ENCODE results near the gene PAQR8.

Gene PAQR8

DNA sequence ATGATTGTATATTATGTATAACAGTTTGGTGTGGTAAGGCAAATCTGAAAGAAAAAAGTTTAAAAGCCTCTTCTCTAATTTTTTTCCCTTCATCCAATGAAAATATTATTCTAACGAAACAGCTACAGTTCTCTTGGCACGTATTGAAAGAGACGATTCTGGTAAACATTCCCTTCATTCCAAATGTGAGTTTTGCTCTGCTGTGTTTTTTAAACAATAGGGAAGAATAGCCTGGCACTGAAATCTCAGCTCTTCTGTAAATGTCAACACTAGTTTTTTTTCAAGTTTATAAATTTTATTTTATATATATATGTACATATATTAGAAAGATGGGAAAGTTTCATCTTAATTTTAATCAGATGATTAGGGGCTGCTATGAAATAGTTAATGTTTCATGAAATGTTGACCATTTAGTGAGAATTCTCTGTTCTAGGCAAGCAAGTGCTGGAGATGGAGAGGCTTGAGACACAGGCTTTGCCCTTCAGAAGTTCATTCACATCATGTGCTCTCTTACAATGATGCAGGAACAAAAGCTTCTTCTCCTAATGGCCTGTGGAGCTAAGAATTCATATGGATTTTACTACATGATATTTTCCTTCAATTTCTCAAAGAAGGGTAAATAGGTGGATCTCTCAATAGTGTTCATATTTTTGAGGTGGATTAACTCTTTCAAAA lies 4.1 kb downstream of the PAQR8 start:
- TF ChIP-seq RAD21 (IDR thresholded peaks at IDR 0.05; ENCODE audit: low read depth), result no peak
- no peak for TF ChIP-seq EP300 (IDR thresholded peaks at IDR 0.05; ENCODE audit: borderline replicate concordance)
- no peak for TF ChIP-seq TAF1 (IDR thresholded peaks at IDR 0.05; ENCODE audit: low read depth)
- TF ChIP-seq, protein P1, sequence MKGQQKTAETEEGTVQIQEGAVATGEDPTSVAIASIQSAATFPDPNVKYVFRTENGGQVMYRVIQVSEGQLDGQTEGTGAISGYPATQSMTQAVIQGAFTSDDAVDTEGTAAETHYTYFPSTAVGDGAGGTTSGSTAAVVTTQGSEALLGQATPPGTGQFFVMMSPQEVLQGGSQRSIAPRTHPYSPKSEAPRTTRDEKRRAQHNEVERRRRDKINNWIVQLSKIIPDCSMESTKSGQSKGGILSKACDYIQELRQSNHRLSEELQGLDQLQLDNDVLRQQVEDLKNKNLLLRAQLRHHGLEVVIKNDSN (IDR thresholded peaks at IDR 0.05), result no peak

DNA sequence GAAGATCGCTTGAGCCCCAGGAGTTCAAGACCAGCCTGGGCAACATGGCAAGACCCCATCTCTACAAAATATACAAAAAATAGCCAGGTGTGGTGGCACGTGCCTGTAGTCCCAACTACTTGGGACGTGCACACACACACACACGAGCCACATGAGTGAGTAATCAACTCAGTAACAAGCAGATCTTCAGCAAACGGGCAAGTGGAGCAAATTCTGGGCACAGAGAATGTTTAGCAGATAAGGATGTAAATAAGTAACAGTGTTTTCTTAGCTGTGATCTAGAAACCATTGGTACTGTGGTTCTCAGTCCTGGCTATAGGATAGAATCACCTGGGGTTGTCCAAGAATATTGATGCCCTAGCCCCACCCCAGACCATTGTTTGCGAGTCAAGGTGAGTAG lies 6.1 kb downstream of the PAQR8 start:
- no peak for TF ChIP-seq TCF12 (IDR thresholded peaks at IDR 0.05; ENCODE audit: low read depth)
- TF ChIP-seq YY1 (IDR thresholded peaks at IDR 0.05; ENCODE audit: low read depth), result no peak
- TF ChIP-seq, protein P2, sequence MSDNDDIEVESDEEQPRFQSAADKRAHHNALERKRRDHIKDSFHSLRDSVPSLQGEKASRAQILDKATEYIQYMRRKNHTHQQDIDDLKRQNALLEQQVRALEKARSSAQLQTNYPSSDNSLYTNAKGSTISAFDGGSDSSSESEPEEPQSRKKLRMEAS (IDR thresholded peaks at IDR 0.05), result no peak
- no peak for TF ChIP-seq RAD21 (IDR thresholded peaks at IDR 0.05; ENCODE audit: low read depth)
- no peak for TF ChIP-seq TEAD4 (IDR thresholded peaks at IDR 0.05)
- no peak for TF ChIP-seq TAF1 (IDR thresholded peaks at IDR 0.05; ENCODE audit: low read depth)
- TF ChIP-seq, protein P1 (IDR thresholded peaks at IDR 0.05), result no peak

DNA sequence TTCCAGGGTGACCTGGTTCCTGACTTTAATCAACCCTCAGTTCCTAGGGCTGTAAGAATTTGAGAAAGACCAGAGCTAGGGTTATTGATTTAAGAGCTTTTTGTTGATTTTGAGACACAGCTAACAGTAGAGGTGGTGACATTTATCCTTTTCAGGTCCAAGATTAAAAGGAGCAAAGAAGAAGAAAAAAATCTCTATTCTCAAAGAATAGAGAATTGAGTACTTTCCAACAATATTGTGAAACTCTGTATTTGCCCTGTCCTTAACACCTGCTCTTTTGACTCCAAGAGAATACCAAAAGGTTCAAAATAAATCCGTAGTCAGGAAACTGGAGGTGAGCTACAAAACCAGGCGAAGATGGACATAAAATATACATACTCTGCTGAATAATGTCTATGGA lies 7.3 kb downstream of the PAQR8 start:
- TF ChIP-seq, protein P2 (IDR thresholded peaks at IDR 0.05), result no peak
- TF ChIP-seq TEAD4 (IDR thresholded peaks at IDR 0.05), result no peak
- no peak for TF ChIP-seq CEBPB (IDR thresholded peaks at IDR 0.05)
- TF ChIP-seq YY1 (IDR thresholded peaks at IDR 0.05; ENCODE audit: low read depth), result no peak
- no peak for TF ChIP-seq EGR1 (IDR thresholded peaks at IDR 0.05)
- TF ChIP-seq CREB1 (IDR thresholded peaks at IDR 0.05; ENCODE audit: low read depth), result no peak
- no peak for TF ChIP-seq NFIC (IDR thresholded peaks at IDR 0.05)
- TF ChIP-seq ZBTB7A (IDR thresholded peaks at IDR 0.05; ENCODE audit: low read depth), result no peak
- TF ChIP-seq, protein P1 (IDR thresholded peaks at IDR 0.05), result no peak

DNA sequence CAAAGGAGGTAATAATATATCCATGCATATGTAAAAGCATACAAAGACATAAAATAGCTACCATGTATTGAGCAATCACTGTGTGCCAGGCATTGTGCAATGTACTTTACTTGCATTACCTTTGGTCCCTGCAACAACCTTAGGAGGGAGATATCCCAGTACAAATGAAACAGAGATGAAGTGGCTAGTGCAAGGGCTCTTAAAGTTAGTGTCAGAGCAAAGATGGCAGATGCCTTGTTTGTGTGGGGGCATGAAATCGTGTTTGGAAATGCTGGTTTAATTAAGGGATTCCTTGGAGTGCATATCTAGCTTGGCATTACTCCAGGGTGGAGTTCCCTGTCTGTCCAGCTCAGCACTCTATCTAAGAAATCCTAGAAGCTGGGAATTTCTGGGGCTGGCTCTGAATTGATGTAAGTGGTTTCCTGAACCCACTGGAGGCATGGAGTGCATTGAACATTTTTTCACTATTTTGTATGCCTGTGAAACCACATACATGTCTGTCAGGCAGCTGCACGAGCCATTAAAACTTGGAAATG lies 9.8 kb downstream of the PAQR8 start:
- TF ChIP-seq CEBPB (IDR thresholded peaks at IDR 0.05) (peak; percentile 58), EP300 (IDR thresholded peaks at IDR 0.05; ENCODE audit: borderline replicate concordance) (no peak)

DNA sequence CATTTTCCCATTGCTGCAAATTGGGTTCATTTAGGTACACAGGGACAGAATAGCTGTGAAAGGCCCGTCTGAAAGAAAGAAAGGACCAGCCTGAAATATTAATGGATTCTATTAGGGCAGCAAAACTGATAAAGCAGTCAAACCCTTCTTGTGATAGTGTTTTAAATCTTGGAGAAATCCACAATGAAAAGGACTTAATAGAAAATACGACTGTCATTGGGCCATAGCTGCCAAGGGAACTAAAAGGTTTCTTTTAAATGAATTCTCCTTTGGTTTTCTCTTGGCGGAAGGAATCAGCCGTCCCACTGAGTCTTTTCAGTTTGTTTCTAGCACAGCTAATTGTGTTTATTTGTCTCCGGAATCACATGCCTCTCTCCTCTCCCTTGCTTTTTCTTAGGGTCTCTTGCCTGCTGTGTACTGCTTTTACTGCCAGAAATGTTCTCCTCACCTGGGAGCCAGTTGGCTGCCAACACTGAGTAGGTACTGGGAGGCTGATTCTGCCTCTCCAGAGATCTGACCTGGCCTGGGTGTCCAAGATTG lies 11.3 kb downstream of the PAQR8 start:
- TF ChIP-seq, protein P2 (IDR thresholded peaks at IDR 0.05), result no peak
- TF ChIP-seq RAD21 (IDR thresholded peaks at IDR 0.05; ENCODE audit: low read depth) (no peak), ZBTB7A (IDR thresholded peaks at IDR 0.05; ENCODE audit: low read depth) (no peak), TCF12 (IDR thresholded peaks at IDR 0.05; ENCODE audit: low read depth) (no peak), NFIC (IDR thresholded peaks at IDR 0.05) (no peak), EGR1 (IDR thresholded peaks at IDR 0.05) (no peak), TEAD4 (IDR thresholded peaks at IDR 0.05) (no peak), EP300 (IDR thresholded peaks at IDR 0.05; ENCODE audit: borderline replicate concordance) (no peak), YY1 (IDR thresholded peaks at IDR 0.05; ENCODE audit: low read depth) (no peak), CEBPB (IDR thresholded peaks at IDR 0.05) (no peak), FOXM1 (IDR thresholded peaks at IDR 0.05; ENCODE audit: borderline replicate concordance, low read depth) (no peak), CREB1 (IDR thresholded peaks at IDR 0.05; ENCODE audit: low read depth) (no peak), TAF1 (IDR thresholded peaks at IDR 0.05; ENCODE audit: low read depth) (no peak)
- TF ChIP-seq, protein P1 (IDR thresholded peaks at IDR 0.05), result no peak
- TF ChIP-seq, protein P3, sequence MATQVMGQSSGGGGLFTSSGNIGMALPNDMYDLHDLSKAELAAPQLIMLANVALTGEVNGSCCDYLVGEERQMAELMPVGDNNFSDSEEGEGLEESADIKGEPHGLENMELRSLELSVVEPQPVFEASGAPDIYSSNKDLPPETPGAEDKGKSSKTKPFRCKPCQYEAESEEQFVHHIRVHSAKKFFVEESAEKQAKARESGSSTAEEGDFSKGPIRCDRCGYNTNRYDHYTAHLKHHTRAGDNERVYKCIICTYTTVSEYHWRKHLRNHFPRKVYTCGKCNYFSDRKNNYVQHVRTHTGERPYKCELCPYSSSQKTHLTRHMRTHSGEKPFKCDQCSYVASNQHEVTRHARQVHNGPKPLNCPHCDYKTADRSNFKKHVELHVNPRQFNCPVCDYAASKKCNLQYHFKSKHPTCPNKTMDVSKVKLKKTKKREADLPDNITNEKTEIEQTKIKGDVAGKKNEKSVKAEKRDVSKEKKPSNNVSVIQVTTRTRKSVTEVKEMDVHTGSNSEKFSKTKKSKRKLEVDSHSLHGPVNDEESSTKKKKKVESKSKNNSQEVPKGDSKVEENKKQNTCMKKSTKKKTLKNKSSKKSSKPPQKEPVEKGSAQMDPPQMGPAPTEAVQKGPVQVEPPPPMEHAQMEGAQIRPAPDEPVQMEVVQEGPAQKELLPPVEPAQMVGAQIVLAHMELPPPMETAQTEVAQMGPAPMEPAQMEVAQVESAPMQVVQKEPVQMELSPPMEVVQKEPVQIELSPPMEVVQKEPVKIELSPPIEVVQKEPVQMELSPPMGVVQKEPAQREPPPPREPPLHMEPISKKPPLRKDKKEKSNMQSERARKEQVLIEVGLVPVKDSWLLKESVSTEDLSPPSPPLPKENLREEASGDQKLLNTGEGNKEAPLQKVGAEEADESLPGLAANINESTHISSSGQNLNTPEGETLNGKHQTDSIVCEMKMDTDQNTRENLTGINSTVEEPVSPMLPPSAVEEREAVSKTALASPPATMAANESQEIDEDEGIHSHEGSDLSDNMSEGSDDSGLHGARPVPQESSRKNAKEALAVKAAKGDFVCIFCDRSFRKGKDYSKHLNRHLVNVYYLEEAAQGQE (IDR thresholded peaks at IDR 0.05; ENCODE audit: low read depth), result no peak

DNA sequence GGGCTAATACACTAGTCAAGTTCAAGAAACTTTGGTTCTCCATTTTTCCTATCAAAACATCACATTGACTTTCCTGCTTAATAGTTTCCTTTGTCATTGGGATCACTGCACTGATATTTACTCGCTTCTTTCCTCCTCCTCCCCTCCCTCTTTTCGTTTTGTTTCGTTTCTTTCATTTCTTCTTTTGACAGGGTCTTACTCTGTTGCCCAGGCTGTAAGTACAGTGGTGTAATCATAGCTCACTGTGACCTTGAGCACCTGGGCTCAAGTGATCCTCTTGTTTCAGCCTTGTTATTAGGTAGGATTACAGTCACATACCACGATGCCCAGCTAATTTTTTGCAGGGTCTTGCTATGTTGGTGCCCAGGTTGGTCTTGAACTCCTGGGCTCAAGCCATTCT lies 12.3 kb downstream of the PAQR8 start:
- no peak for TF ChIP-seq CREB1 (IDR thresholded peaks at IDR 0.05; ENCODE audit: low read depth)
- TF ChIP-seq EP300 (IDR thresholded peaks at IDR 0.05; ENCODE audit: borderline replicate concordance), result no peak
- no peak for TF ChIP-seq CEBPB (IDR thresholded peaks at IDR 0.05)
- no peak for TF ChIP-seq YY1 (IDR thresholded peaks at IDR 0.05; ENCODE audit: low read depth)
- TF ChIP-seq NFIC (IDR thresholded peaks at IDR 0.05), result no peak
- no peak for TF ChIP-seq TCF12 (IDR thresholded peaks at IDR 0.05; ENCODE audit: low read depth)
- TF ChIP-seq, protein P3 (IDR thresholded peaks at IDR 0.05; ENCODE audit: low read depth), result no peak
- TF ChIP-seq RAD21 (IDR thresholded peaks at IDR 0.05; ENCODE audit: low read depth), result no peak
- TF ChIP-seq, protein P2 (IDR thresholded peaks at IDR 0.05), result no peak
- TF ChIP-seq TAF1 (IDR thresholded peaks at IDR 0.05; ENCODE audit: low read depth), result no peak
- TF ChIP-seq TEAD4 (IDR thresholded peaks at IDR 0.05), result no peak
- TF ChIP-seq ZBTB7A (IDR thresholded peaks at IDR 0.05; ENCODE audit: low read depth), result no peak
- no peak for TF ChIP-seq FOXM1 (IDR thresholded peaks at IDR 0.05; ENCODE audit: borderline replicate concordance, low read depth)
- TF ChIP-seq, protein P1 (IDR thresholded peaks at IDR 0.05), result no peak
- no peak for TF ChIP-seq EGR1 (IDR thresholded peaks at IDR 0.05)
